T-helper 2 cell treated with Interferon-gamma antibody and Interleukin-4, amounts not matched to agents 100 ng/mL and 5 ng/mL, for 36 hours (primary cell): ENCODE measurements around the gene SLTM. TPM values are rescaled to one million over a fixed set of nuclear protein-coding genes. Genes with fewer than 3 reads are reported as not detected.

ENCODE experiments used
- intact Hi-C: fragments of 100-400 bp; cut with micrococcal nuclease; formaldehyde crosslinking; loops from one replicate; pipeline ENCODE4 v1.15.1; 2023
- total RNA-seq: library from RNA; stranded (reverse); gene quantifications from 2 replicates; pipeline ENCODE4 v1.2.3, GENCODE V29; 2022

Gene SLTM
- 124 and 130 TPM in 2 replicates for total RNA-seq

DNA sequence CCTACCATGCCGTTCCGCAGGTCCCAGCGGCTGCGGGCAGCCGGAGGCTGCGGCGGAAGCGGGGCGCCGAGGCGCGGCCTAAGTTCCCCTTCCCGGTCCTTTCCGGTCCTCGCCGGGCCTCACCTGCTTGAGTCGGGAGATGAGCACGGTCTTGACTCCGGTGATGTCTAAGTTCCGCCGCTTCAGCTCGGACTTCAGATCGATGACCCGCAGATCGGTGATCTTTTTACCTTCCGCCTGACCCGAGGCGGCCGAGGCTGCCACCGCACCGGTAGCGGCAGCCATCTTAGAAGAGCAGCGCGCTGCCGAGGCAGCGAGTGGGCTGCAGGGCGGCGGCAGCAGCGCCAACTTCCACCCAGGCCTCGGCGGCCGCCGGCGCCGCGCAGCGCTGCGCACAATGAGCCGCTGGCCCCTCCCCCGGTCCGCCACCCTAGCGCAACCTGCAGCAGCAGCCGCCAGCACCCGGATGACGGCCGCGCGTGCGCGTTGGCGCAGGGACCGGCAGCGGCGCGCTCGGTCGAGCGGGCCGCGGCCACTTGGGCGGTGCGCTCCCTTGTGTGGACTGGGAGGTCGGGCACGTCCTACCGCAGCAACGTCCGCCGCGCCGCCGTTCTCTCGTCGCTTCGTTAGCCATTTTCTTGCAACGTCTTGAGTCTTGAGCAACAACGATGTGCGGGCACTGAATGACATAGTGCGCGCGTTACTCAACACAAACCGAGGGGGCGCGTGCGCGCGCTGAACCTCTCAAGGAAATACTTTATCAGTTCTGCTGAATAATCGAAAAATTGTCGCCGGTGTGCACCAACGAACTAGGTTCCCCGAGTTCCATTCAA is at the start of gene SLTM:
Gene SLTM (minus strand): TSS at position 399 of the 833 bp plus-strand sequence. CDS start 114 bp downstream, at position 285.
- intact Hi-C loops = loop anchor here (1.0 to 10.0 kb wide), 7 partner anchors 25 to 756 kb away; partner anchors contain the start of genes BNIP2, CCNB2, MINDY2 and RNF111

DNA sequence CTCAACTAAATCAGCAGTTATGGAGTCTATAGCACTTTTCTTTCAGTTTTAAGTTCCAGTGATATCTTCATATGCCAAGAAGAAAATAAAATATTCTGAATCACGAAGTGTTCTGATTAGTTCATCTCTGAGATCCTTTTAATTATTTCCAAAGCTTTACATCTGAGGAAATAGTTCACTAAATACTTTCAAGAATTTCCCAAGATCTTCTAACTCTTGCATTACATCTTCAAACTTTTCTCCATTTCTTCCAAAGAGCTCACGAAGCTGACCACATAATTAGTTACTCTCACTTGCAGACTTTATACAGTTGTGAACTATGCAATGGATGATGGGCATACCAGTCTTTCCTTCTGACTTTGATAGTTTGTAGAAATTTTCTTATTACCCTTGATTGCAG is 49.8 kb upstream of the SLTM start:
- intact Hi-C loops = loop anchor here (10.0 kb wide), 1 partner anchor 272 kb away; no protein-coding TSS in a partner anchor

DNA sequence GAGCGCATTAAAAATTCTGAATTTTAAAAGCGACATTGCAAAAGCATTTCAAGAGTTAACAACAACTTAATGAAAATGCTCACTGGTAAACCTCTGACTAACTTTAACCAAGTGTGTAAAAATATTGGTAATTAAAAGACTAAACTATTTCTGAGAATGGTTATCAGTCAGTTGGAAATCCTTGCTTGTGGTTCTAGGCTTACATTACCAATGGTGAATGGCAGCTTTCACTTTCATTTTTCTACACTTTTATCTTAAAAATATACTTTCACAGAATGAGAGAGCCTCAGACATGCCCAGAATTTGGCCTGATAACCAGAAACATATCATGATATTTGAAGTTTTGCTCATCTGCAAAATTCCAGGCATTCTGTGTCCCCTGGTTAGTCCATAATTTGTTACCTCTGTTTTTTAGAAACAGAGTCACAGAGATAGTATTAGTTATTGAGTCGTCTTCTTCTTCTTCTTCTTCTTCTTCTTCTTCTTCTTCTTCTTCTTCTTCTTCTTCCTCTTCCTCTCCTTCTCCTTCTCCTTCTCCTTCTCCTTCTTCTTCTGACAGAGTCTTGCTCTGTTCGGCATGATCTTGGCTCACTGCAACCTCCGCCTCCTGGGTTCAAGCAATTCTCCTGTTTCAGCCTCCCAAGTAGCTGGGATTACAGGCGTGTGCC is 48.5 kb upstream of the SLTM start:
- intact Hi-C loops = loop anchor here (2.0 to 10.0 kb wide), 3 partner anchors 157 to 511 kb away; no protein-coding TSS in a partner anchor

DNA sequence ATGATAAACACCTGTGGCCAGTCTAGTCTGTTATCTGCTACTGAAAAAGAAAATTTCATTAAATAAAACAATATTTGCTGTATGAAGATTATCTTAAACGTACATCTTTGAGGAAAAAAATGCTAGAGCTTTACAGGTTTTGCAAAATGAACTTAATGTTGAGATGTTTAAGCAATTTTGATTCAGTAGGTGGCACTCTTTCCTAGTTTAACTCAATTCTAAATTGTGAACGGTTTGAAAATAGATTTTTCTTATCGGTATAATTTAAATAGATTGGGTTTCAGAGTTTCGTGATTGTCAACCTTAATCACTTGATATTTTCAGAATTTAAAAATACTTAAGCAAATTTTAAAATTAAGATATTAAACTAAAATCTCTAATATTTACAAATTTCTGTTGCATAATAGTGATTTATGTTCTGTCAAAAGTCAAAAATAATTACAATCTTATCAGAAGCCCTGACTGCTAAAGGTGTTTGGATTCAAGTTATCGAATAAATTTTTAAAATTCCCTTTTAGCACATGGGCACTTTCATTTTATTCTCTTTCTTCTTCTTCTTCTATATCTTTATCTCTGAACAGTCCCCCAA is 47.0 kb upstream of the SLTM start:
- intact Hi-C loops = loop anchor here (2.0 to 10.0 kb wide), 3 partner anchors 158 to 512 kb away; no protein-coding TSS in a partner anchor

DNA sequence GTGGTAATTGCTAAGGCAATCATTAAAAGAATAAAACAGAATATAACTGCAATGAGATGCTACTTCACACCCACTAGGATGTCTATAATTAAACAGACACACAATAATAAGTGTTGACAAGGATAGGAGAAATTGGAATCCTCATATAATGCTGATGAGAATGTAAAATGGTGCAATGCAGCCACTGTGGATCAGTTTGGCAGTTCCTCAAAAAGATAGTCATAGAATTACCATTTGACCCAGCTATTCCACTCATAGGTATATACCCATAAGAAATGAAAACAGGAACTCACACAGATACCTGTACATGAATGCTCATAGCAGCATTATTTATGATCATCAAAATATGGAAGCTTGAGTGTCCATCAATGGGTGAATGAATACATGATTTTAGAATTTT is 44.4 kb upstream of the SLTM start:
- intact Hi-C loops = no loop called here

DNA sequence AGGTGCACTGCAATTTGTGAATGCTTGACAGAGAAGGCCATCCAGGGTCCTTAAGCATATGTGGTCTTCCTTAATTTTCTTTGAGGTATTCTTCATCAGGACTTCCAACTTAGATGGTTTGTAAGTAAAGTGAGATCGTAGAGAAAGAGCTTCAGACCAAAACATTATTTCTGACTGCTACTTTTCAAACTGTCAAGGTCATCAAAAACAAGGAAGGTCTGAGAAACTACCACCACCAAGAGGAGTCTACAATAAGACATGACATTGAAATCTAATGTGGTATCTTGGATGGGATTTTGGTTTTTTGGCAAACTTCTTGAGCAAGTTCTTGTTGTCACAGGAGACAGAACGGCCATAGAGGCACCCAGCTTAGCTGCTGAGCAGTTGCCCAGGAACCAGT is 34.0 kb upstream of the SLTM start:
- intact Hi-C loops = no loop called here

DNA sequence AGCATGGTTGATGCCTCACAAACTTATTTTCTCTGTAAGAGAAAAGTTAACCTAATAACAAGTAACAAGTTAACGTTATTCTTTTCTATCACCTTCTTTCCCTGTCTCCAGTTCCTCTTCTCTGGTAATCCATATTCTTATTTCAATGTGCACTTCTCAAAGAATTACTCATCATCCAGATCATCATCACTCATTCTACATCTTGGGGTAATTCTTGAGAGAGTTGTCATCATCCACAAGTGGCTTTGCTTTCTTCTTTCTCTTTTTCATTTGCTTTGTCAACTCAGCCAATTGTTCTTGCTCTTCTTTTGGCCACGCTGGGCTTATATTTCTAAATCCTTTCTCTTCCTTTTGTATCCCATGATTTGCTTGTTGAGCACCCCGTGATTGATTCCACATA is 33.2 kb upstream of the SLTM start:
- intact Hi-C loops = no loop called here

DNA sequence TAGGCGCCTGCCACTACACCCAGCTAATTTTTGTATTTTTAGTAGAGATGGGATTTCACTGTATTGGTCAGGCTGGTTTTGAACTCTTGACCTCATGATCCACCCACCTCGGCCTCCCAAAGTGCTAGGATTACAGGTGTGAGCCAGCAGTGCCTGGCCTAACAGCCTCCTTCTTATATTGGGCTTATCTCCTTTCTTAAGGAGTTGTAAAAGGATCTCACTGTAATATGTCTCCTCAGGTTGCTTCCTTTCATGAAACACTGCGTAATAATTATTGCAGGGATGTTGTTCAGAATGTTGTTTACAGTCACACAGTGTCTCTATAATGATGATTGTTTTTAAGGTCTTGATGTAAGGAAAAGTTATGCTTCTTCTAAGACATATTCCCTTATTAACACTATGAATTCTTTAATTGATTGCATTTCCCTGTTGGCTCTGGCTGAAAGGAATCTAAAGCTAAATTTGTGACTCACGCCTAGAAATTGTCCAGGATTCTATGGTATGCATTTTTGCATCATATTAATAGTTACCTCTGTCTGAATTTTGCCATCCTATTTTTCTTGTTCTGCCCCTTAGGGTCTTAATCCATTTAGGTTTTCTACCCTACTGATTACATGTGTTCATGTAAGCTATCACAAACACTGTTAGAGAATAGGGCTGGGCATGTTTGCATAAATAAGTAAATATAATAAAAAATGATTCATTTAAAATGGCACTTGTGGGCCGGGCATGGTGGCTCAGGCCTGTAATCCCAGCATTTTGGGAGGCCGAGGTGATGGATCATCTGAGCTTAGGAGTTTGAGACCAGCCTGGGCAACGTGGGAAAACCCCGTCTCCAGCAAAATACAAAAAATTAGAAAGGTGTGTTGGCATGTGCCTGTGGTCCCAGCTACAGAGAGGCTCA is 29.4 kb upstream of the SLTM start:
- intact Hi-C loops = no loop called here

DNA sequence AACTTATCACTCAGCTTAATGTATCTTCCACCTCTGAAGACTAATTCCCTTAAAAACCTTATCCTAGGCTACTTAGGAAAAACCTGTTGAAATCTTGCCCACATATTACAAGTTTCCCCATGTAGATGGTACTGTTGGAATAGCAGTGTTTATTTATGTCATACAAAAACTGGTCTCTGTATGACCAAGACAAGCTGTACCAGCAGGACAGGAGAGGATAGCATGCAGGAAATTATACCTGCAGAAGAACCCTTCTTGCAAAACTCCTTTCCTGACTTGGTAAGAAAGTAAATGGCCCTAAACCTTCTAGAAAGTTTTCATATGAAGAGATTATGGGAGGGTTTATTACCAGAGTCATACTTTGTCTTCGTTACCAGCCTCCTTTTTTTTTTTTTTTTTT is 28.7 kb upstream of the SLTM start:
- intact Hi-C loops = no loop called here

DNA sequence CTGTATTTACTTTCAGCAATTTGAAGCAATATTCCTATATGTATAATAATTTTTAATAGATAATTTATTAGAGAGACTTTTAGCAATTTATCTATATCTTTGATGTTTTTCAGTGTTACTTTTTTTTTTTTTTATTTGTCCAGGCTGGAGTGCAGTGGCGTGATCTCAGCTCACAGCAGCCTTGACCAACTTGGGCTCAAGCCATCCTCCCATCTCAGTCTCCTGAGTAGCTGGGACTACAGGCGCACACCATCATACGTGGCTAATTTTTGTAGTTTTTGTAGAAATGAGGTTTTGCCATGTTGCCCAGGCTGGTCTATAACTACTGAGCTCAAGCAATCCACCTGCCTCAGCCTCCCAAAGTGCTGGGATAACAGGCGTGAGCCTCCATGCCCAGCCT is 25.3 kb upstream of the SLTM start:
- intact Hi-C loops = loop anchor here (10.0 kb wide), 1 partner anchor 734 kb away; no protein-coding TSS in a partner anchor

DNA sequence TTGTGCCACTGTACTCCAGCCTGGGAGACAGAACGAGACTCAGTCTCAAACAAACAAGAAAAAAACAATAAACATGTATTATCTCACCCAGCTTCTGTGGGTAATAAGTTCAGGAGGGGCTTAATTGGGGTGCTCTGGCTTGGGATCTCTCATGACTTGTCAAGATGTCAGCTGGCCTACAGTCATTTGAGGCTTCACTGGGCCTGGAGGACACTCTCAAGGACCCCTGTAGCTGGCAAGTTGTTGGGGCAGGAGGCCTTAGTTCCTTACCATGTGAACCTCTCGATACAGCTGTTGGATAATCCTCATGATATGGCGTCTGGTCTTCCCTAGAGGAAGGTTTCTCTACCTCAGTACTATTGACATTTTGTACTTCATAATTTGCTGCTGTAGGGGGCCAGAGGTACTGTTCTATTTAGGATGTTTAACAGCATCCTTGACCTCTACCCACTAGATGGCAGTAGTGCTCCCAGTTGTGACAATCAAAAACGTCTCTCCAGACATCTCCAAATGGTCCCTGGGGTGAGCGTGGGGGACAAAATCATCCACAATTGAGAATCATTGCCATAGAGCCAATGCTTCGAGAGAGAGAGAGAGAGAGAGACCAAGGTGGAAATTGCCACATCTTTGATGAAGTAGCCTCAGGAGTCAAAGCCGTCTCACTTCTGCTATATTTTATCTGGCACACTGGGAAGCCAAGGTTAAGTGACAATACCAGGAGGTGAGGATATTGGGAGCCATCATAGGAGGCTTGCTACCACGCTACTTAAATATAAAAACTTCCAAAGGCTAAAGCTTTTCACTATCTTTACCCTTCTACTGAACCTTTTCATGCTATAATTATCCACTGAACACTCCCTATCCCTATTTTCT is 23.9 kb upstream of the SLTM start:
- intact Hi-C loops = loop anchor here (1.0 to 10.0 kb wide), 2 partner anchors 536 to 733 kb away; no protein-coding TSS in a partner anchor

DNA sequence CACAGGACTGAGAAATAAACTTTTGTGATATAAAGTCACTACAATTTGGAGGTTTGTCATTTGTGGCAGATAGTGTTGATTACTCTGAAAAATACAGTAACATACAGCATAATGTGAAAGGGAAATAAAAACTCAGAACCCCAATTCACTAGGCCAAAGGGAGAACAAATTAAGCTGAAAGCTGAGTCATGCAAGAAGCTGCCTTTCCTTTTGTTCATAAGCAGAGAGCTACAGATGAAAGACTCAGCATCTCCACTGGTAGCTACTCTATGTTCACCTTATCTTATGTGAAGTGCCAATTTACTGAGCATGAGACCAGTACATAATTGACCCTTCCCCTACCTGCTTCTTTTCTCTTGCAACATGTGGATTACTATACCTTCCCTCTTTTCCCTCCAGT is 19.3 kb upstream of the SLTM start:
- intact Hi-C loops = loop anchor here (10.0 kb wide), 1 partner anchor 728 kb away; no protein-coding TSS in a partner anchor

DNA sequence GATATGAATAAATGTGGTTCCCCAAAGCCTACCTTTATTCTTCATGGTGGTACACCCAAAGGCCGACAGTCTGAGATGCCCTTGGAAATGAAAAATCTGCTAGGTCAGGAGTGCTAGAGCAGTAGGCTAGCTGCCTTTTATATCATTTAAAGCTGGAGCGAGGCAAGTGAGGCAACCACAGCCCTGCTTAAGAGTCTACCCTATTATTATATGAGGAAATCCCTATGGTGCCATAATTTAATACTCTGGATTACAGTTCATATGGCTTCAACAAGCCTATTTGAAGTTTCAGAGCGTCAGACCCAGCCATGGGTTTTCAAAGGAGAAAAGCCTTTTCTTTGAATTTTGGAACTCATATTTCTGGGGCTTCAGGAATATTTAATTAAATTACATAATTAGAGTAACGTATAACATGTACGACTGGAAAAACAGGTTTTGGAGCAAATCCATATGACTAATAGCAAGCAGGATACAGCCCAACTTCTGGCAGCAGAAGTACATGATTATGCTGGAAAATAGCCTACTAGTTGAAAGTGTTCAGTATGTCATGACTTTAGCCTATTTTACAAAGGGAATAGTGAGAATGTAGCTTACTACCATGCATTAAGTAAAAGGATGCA is 18.0 kb upstream of the SLTM start:
- intact Hi-C loops = loop anchor here (10.0 kb wide), 1 partner anchor 727 kb away; no protein-coding TSS in a partner anchor

DNA sequence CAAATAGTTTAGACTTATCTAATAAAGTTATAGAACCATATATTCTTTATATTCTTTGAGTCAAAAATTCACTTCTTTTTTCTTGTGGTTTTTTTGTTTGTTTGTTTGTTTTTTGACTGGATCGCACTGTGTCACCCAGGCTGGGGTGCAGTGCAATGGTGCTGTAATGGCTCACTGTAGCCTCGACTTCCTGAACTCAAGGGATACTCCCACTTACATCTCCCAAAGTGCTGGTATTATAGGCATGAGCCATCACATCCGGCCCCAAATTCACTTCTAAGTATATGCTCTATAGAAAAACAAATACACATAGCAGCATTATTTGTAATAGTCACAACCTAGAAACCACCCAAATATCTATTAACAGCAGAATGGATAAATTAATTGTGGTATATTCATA is 13.7 kb upstream of the SLTM start:
- intact Hi-C loops = no loop called here

DNA sequence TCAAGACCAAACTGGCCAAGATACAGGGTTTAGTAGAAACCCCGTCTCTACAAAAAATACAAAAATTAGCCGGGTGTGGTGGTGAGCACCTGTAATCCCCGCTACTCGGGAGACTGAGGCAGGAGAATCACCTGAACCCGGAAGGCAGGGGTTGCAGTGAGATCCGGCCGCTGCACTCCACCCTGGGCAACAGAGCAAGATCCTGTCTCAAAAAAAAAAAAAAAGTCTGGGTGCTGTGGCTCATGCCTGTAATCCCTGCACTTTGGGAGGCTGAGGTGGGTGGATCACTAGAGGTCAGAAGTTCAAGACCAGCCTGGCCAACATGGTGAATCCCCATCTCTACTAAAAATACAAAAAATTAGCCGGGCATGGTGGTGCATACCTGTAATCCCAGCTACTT is 1.5 kb upstream of the SLTM start:
- intact Hi-C loops = loop anchor here (1.0 to 10.0 kb wide), 3 partner anchors 170 to 480 kb away; partner anchors contain the start of gene CCNB2

DNA sequence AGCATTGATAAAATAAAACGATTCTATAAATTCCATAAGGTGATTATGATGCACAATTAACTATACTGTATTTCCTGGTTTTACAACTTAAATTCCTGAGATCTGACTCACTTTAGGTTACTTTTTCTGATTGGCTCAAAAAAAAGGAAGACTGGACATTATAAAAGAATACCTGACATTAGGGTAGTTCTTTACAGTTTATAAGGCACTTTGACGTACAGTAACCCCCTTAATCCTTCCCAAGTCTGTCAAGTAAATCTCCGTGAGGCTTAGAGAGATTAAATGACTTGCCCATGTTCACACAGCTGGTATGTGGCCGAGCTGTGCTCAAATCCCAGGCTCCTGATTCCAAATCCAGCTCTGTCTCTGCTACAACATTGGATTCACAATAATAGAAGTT is 1.0 kb upstream of the SLTM start:
- intact Hi-C loops = loop anchor here (1.0 to 10.0 kb wide), 3 partner anchors 171 to 480 kb away; partner anchors contain the start of gene CCNB2

DNA sequence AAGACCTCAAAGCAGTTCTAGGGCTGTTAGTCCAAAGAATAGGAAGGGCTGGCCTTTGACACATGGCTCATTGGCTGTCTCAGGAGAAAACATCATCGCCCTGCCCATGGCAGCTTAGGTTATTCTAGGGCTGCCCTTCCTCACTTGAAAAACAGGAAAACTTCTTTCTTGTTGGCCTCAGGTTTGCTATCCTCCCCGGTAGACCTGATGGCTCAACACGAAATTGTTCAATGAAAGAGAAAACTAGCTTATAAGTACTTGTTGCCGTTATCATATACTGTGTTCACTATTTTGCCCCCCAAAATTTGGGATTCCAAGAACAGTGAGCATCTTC is 602 bp upstream of the SLTM start:
- intact Hi-C loops = loop anchor here (1.0 to 10.0 kb wide), 3 partner anchors 171 to 479 kb away; partner anchors contain the start of gene CCNB2

DNA sequence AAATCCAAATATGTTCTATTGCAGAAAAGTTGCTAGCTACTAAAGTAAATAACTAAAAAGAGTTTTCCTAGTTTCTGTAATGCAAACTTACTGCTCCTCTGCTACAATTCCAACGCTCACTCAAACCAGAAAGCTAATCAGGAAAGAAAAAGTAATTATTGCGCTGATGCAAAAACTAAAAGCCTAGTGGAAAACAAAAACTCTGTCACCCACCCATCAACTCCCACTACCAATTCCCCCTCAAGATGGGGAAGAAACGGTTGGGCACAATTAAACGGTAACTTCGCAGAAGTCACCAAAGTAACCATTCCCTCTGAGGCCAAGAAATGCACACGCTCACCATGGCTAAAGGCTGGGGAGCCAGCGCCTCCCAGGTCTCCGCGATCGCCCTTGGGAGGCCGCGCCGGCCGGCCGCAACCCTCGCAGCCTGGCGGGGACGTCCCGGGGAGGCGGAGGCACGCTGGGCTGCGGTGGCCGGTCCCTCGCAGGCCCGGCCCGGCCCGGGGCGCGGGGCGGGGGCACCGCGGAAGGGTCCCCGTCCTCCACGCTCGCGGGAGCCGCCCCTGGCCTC is 684 bp downstream of the SLTM start:
- intact Hi-C loops = loop anchor here (1.0 to 10.0 kb wide), 5 partner anchors 24 to 757 kb away; partner anchors contain the start of genes BNIP2, MINDY2 and RNF111
